Measurements from ENCODE around the gene HLA-DQA1.

- no peak for TF ChIP-seq EZH2 (IDR thresholded peaks at IDR 0.05; ENCODE audit: low read length, missing control alignments)
- TF ChIP-seq, protein P1, sequence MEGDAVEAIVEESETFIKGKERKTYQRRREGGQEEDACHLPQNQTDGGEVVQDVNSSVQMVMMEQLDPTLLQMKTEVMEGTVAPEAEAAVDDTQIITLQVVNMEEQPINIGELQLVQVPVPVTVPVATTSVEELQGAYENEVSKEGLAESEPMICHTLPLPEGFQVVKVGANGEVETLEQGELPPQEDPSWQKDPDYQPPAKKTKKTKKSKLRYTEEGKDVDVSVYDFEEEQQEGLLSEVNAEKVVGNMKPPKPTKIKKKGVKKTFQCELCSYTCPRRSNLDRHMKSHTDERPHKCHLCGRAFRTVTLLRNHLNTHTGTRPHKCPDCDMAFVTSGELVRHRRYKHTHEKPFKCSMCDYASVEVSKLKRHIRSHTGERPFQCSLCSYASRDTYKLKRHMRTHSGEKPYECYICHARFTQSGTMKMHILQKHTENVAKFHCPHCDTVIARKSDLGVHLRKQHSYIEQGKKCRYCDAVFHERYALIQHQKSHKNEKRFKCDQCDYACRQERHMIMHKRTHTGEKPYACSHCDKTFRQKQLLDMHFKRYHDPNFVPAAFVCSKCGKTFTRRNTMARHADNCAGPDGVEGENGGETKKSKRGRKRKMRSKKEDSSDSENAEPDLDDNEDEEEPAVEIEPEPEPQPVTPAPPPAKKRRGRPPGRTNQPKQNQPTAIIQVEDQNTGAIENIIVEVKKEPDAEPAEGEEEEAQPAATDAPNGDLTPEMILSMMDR (conservative IDR thresholded peaks at IDR 0.05 in 1 of 2, IDR thresholded peaks at IDR 0.05 in 1 of 2; ENCODE audit: low read depth in 1 of 2, low read length in 2 of 2), result no peak
These were observed 10.0 kb upstream of the HLA-DQA1 start for GRCh38 chr6:32627249-32627648.
